EL (cell line): ENCODE measurements around the gene C3orf22.
A peak's percentile ranks its signal among the peaks of the same experiment; 100 is the strongest.
"Not testable (repeated sequence)": the region's sequence is repeated elsewhere in the genome, so short reads cannot be mapped to it uniquely, and the experiment has no call there.

Experiments used
- DNase-seq: peaks from one replicate; pipeline ENCODE4 v3.0.0-alpha.2; 2016

The C3orf22 gene

GRCh38 chr3:126558336-126559071 is at the start of gene C3orf22:
C3orf22 (minus strand) TSS chr3:126558932; CDS start chr3:126553390, 5,542 bp downstream.
- no peak for DNase-seq

GRCh38 chr3:126607214-126607908 is 48.6 kb upstream of the C3orf22 start:
- DNase-seq, result peak; percentile 66

- no peak for DNase-seq
Measured at GRCh38 chr3:126606001-126606400, 47.3 kb upstream of the C3orf22 start.

- no peak for DNase-seq
Measured at GRCh38 chr3:126604691-126605090, 46.0 kb upstream of the C3orf22 start.

DNA sequence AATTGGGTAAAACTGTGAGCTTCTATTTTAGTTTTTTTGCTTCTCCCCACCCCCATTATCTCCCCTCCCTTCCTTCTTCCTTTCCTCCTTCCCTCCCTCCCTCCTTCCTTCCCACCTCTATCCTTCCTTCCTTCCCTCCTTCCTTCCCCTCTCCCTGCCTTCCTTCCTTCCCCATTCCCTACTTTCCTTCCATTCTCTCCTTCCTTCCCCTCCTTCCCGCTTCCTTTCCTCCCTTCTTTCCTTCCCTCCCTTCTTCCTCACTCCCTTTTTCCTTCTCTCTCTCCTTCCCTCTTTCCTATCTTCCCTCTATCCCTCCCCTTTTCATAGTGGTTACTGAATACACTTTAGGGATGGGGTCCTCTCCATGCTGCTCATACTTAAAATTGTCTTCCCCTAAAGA is 40.4 kb upstream of the C3orf22 start:
- DNase-seq, result no peak

DNA sequence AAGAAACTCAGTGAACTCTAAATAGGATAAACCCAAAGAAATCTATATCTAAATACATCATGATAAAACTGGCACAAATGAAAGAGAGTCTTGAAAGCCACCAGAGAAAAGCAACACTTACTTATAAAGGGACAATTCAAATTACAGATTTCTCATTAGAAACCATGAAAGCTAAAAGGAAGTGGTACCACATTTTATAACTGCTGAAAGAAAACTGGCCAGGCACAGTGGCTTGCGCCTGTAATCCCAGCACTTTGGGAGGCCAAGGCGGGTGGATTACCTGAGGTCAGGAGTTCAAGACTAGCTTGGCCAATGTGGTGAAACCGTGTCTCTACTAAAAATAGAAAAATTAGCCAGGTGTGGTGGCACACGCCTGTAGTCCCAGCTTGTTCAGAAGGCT is 36.7 kb upstream of the C3orf22 start:
- not testable (repeated sequence) for DNase-seq

- not testable (repeated sequence) for DNase-seq
Measured at GRCh38 chr3:126591515-126591914, 32.8 kb upstream of the C3orf22 start.

DNA sequence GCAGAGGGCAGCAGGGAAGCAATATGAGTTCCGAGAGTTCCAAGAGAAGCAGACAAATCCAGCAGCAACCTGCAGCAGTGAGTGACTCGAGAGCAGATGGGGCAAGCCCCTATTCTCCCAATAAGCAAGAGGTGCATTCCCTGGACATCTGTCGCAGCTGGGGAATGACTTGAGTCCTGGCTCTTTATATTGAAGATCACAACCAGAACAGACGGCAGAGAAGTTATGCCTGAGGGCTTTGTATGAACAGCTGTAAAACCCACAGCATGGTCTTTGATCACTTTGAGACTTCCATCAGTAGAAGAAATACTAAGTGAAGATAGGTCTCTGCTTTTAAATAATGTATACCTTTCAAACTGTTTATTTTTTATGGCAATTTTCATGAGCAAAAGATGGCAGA is 23.6 kb upstream of the C3orf22 start:
- DNase-seq, result no peak

DNA sequence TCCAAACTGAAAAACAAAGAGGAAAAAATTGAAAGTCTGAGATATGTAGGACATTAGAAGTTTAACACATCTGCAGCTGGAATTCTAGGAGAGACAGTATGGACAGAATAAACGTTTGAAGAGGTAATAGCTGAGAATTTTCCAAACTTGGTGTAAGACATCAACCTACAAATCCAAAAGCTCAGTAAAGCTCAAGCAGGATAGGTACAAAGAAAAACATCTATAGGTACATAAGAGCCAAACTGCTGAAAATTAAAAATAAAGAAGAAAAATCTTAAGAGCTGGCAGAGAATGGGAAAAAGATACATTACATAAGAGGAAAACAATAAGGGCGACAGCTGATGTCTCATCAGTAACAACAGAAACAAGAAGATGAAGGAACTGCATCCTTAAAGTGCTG is 22.8 kb upstream of the C3orf22 start:
- no peak for DNase-seq

DNA sequence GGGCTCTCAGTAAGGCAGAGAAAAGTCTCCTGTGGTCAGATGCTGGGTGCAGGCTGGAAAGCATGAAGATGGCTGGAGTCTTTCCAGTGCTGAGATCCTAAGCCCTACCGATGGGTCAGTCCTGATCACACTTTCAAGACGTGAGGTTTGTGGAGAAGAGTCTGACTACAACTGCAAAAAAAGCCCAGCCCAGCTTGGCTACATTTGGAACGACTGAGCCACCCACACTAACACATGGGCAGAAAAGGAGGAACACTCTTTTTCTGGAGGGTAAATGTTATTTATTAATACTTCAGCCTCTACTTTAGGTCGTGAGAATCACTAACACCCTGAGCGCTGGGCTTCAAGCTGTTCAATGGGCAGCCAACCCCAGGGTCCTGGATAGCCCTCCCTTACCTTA is 22.0 kb upstream of the C3orf22 start:
- no peak for DNase-seq

- no peak for DNase-seq
Measured at GRCh38 chr3:126578702-126579101, 20.0 kb upstream of the C3orf22 start.

GRCh38 chr3:126577261-126577660 is 18.5 kb upstream of the C3orf22 start:
- DNase-seq, result no peak

DNA sequence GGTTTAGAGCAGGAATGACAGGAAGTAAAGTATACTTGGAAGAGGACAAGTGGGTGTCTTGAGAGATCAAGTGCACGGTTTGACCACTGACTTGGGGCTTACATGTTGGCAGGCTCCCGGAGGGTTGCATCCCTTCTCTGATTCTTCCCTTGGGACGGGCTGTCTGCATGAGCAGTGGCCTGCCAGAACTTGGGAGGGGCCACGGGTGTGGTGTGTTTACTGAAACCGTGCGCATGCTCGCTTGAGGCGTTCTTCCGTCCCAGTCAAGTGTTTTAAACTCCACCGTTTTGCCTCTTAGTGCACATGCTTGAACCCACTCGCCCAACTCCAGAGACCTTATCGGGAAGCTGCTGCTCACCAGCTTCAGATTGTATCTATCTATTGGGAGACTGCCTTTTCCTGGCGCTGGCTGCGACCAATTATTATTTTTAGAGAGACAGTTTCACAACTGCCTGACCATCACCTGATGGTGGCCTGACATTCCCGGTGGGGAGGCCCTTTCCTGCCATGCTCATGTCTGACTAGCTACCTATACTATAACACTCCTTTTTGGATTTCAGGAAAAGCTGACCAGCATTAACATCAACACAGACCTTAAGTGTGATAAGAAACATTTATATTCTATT is 14.9 kb upstream of the C3orf22 start:
- no peak for DNase-seq

DNA sequence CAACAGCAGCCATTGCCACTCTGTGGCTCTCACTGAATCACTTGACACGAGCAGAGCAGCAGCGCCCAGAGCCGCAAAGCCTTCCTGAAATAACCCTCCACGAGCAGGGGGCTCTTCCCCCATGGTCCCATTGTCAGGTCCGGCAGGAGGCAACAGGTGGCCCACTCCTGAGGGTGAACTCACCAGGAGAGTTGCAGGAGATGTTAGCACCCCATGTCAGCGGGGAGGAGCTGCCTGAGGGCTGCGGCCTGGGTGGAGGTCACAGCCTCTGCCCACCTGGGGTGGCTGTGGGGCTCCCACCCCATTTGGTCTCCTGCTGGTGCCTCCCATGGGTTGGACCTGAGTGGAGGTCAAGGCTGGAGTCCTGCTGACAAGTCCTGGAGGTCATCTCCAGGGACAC is 12.3 kb upstream of the C3orf22 start:
- DNase-seq, result no peak

DNA sequence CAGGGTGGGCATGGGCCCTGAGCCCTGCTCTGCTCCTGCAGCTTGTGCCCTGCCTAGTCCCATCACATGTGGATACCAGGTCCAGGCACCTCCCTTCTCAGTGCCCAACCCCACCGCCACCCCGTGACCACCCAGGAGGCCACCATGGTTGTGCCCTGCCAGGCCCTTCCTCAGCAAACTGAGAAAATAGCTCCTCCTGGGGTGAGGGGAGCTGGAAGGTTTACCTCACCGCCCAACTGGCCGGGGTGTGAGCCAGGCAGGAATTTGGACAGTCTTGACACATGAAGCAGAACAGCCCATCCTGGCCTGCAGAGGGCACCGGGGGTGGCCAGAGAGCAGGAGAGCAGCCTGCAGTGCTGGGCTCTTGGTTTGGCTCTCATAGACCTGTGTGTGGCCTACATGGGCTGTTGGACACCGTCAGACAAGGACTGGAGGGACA is 11.4 kb upstream of the C3orf22 start:
- no peak for DNase-seq

- DNase-seq, result no peak
Measured at GRCh38 chr3:126569390-126569975, 10.8 kb upstream of the C3orf22 start.

- no peak for DNase-seq
Measured at GRCh38 chr3:126568776-126569342, 10.1 kb upstream of the C3orf22 start.

- no peak for DNase-seq
Measured at GRCh38 chr3:126567696-126568438, 9.1 kb upstream of the C3orf22 start.

GRCh38 chr3:126562737-126563276 is 4.1 kb upstream of the C3orf22 start:
- DNase-seq, result no peak

DNA sequence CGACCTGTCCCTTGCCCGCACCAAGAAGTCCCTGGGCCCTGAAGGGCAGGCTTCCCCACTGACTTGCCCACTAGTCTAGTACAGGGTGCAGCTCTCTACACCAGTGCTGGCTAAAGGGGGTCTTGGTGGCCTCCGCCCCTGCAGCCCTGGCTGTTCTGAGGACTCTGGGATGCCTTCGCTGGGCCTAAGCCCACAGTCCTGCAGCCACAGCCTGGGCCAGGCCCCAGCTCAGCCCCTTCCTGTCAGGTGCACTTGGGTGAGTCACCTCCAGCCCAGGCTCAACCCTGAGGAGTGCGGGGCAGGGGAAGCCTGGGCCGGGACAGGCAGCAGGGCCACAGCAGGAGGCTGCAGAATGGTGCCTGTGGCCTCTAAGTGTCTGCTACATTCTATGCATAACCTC is 971 bp downstream of the C3orf22 start:
- no peak for DNase-seq

DNA sequence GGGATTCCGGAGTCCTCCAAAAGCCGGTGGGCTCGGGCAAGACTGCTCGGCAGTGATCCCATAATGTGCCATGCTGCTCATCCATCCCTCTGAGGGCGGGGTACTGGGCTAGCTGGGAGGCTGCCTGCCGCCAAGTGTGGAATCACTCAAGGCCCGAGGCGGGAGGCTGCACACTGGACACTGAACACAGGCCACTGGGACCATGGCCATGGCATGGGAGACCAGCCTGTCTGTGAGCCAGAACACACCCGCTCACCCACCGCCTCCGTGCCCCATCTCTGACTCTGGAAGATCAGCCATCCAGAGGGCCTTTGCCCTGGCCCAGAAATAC is 1.4 kb downstream of the C3orf22 start:
- no peak for DNase-seq

GRCh38 chr3:126556637-126557414 is 1.9 kb downstream of the C3orf22 start:
- DNase-seq, result no peak
